Endothelial cell of umbilical vein (primary cell): Measurements from ENCODE around the gene AP3S1. TPM values are rescaled to one million over a fixed set of nuclear protein-coding genes. Genes with fewer than 3 reads are reported as not detected.

Source experiments
- BruUV-seq: library from RNA; stranded (reverse); fragments of 400-500 nt; replicated peaks from 2 replicates; lab custom pipeline; 2021; lab: Mats Ljungman, UMichigan
- CTCF ChIA-PET: fragments of 300-600, 350-600 bp; sonication (Branson Sonifier 250); formaldehyde crosslinking; loops from one replicate; lab custom pipeline; 2021; ENCODE audit warnings: antibody characterized with exemption, inconsistent platforms; lab: Charles Lee
- POLR2A ChIA-PET: fragments of 300-600, 350-600 bp; sonication (Branson Sonifier 250); formaldehyde crosslinking; loops from one replicate; lab custom pipeline; 2021; ENCODE audit warnings: antibody characterized with exemption, inconsistent platforms; lab: Charles Lee
- DNase-seq: peaks from one replicate; pipeline ENCODE4 v3.0.0-alpha.2; 2011; ENCODE audit warnings: low read depth, low spot score
- FAIRE-seq: peaks from 2 replicates; lab custom pipeline; 2011; peaks lifted over from hg19 to GRCh38; lab: Jason Lieb, UNC
- H2AFZ ChIP-seq: 2 replicates; pipeline ENCODE4 v1.6.0; 2012; ENCODE audit warnings: low read depth, low read length, control low read depth, inconsistent platforms
- H3K27ac ChIP-seq: 2 replicates; pipeline ENCODE4 v1.5.1; 2011; ENCODE audit warnings: low read depth, mild to moderate bottlenecking, control low read depth, low read length, moderate library complexity; ENCODE audit not compliant: insufficient read depth
- H3K27me3 ChIP-seq, 2 experiments: 2 replicates each; pipeline versions ENCODE4 v1.6.0 to v1.6.1; 2011; ENCODE audit warnings: low read length in 2 of 2, mixed read lengths in 1 of 2; ENCODE audit not compliant: control insufficient read depth in 2 of 2, insufficient read depth in 2 of 2
- H3K36me3 ChIP-seq, 2 experiments: 2 replicates in 1 of 2; 3 replicates in 1 of 2; pipeline ENCODE4 v1.5.1; 2011; ENCODE audit warnings: low read length in 2 of 2, mild to moderate bottlenecking in 1 of 2, moderate library complexity in 1 of 2; ENCODE audit not compliant: control insufficient read depth in 2 of 2, insufficient read depth in 2 of 2; ENCODE audit errors: extremely low read depth in 1 of 2
- H3K4me1 ChIP-seq: 3 replicates; pipeline ENCODE4 v1.5.1; 2011; ENCODE audit warnings: mild to moderate bottlenecking, low read length; ENCODE audit not compliant: control insufficient read depth, insufficient read depth; ENCODE audit errors: extremely low read depth
- H3K4me2 ChIP-seq: 2 replicates; pipeline ENCODE4 v1.6.1; 2011; ENCODE audit warnings: low read length, control low read depth, mixed read lengths; ENCODE audit not compliant: insufficient read depth
- H3K4me3 ChIP-seq, 3 experiments: fragments of 200-600 bp in 1 of 3; sonication (generic), shearing (Covaris generic) in 1 of 3; replicated peaks in 1 of 3; 2 replicates each; pipeline ENCODE4 v1.5.1; 2011 to 2016; ENCODE audit warnings: control low read depth in 3 of 3, low read length in 3 of 3, mild to moderate bottlenecking in 2 of 3, inconsistent platforms in 1 of 3, low read depth in 1 of 3, moderate library complexity in 1 of 3; ENCODE audit not compliant: insufficient read depth in 1 of 3
- H3K79me2 ChIP-seq: 2 replicates; pipeline ENCODE4 v1.6.0; 2012; ENCODE audit warnings: low read length, inconsistent platforms; ENCODE audit not compliant: control insufficient read depth, insufficient read depth
- H3K9ac ChIP-seq: replicated peaks from 2 replicates; pipeline ENCODE3; 2011; ENCODE audit warnings: low read length, control low read depth; ENCODE audit not compliant: insufficient read depth; ENCODE audit errors: extremely low read depth
- H3K9me1 ChIP-seq: replicated peaks from 3 replicates; pipeline ENCODE4 v1.6.0; 2011; ENCODE audit warnings: mild to moderate bottlenecking, low read length; ENCODE audit not compliant: control insufficient read depth, insufficient read depth; ENCODE audit errors: extremely low read depth
- H3K9me3 ChIP-seq: replicated peaks from 2 replicates; pipeline ENCODE4 v1.5.1; 2012; ENCODE audit warnings: low read length, inconsistent platforms; ENCODE audit not compliant: control insufficient read depth, insufficient read depth
- H4K20me1 ChIP-seq: replicated peaks from 2 replicates; pipeline ENCODE3; 2011; ENCODE audit warnings: mild to moderate bottlenecking, low read length; ENCODE audit not compliant: control insufficient read depth, insufficient read depth; ENCODE audit errors: extremely low read depth
- CTCF ChIP-seq, 2 donors: IDR thresholded peaks; 1 replicate in 1 of 2; 2 replicates in 1 of 2; pipeline ENCODE4 v1.5.1; 2011; ENCODE audit warnings: low read length in 2 of 2, mild to moderate bottlenecking in 2 of 2, moderate library complexity in 2 of 2, control low read depth in 1 of 2, inconsistent platforms in 1 of 2, low read depth in 1 of 2; ENCODE audit not compliant: insufficient read depth in 1 of 2; ENCODE audit errors: extremely low read depth in 1 of 2
- EZH2 ChIP-seq: IDR thresholded peaks from 2 replicates; pipeline ENCODE4 v1.6.1; 2012; ENCODE audit warnings: borderline replicate concordance, low read depth, mild to moderate bottlenecking, moderate library complexity, low read length, inconsistent platforms; ENCODE audit not compliant: severe bottlenecking
- FOS ChIP-seq: IDR thresholded peaks from 2 replicates; pipeline ENCODE4 v1.6.1; 2011; ENCODE audit warnings: mild to moderate bottlenecking, low read length, moderate library complexity, borderline replicate concordance; ENCODE audit not compliant: insufficient read depth
- GATA2 ChIP-seq: IDR thresholded peaks from 2 replicates; pipeline ENCODE4 v1.7.0; 2011; ENCODE audit warnings: low read depth, mild to moderate bottlenecking, moderate library complexity, mixed read lengths, low read length; ENCODE audit not compliant: insufficient read length, insufficient read depth
- MAX ChIP-seq: IDR thresholded peaks from 2 replicates; pipeline ENCODE4 v1.6.1; 2011; ENCODE audit not compliant: insufficient read depth, insufficient read length
- MYC ChIP-seq: IDR thresholded peaks from one replicate; pipeline ENCODE4 v1.6.1; 2011; ENCODE audit warnings: mild to moderate bottlenecking, low read depth, low read length
- POLR2A ChIP-seq: IDR thresholded peaks from 2 replicates; pipeline ENCODE4 v1.6.1; 2012; ENCODE audit warnings: low read depth, mild to moderate bottlenecking, control low read depth, low read length
- dilution Hi-C: fragments of 300-500 bp; cut with MboI; formaldehyde crosslinking; loops from one replicate; pipeline ENCODE4 v1.15.0; 2019; ENCODE audit warnings: low sequenced_read_pairs; ENCODE audit not compliant: extremely low pct_ligation_motif_present
- intact Hi-C: fragments of 100-400 bp; cut with micrococcal nuclease; formaldehyde crosslinking; loops from one replicate; pipeline ENCODE4 v1.10.0; 2022
- polyA plus RNA-seq, 4 experiments: library from polyadenylated mRNA; depleted of rRNA in 3 of 4; stranded (reverse) in 3 of 4; unstranded in 1 of 4; fragments of >200 nt; gene quantifications; 2 replicates each; pipeline versions ENCODE4 v1.2.1 to v1.2.3, GENCODE V29; 2011 to 2012; ENCODE audit warnings: missing spikeins in 1 of 4
- total RNA-seq: library from RNA; stranded (reverse); gene quantifications from 2 replicates; pipeline ENCODE4 v1.2.3, GENCODE V29; 2021

AP3S1 gene
- total and polyA plus RNA-seq, 2 donors (not counting 3 experiments of a cell fraction or from before 2014, with no cell fraction given), result 26.5 to 85.7 TPM

- intact Hi-C loops, result no loop called here
- no peak for DNase-seq
- no peak overlapping the region for H3K4me3 ChIP-seq
- no peaks in the 10 kb centered on the region for H3K79me2 ChIP-seq
- TF ChIP-seq MAX (no peak), POLR2A (no peak), FOS (no peak), EZH2 (no peak), MYC (no peak), GATA2 (no peak), CTCF (IDR thresholded peaks at IDR 0.05; ENCODE audit: extremely low read depth in 1 of 2, insufficient read depth in 1 of 2, low read depth in 1 of 2, low read length in 2 of 2) (no peak)
- H3K9me1 ChIP-seq, result no peaks in the 10 kb centered on the region
- no peaks in the 10 kb centered on the region for H3K36me3 ChIP-seq
- H2AFZ ChIP-seq, result no peak overlapping the region
- dilution Hi-C loops, result no loop called here
- POLR2A ChIA-PET, result no interaction called here
- no TSS peak for BruUV-seq
- H4K20me1 ChIP-seq, result no peaks in the 10 kb centered on the region
- no peaks in the 10 kb centered on the region for H3K9me3 ChIP-seq
- no peaks in the 10 kb centered on the region for H3K4me1 ChIP-seq
- CTCF ChIA-PET, result interaction anchor here (1.9 kb wide), 1 partner anchor 175 kb away, joined by 6 read pairs; no protein-coding TSS in a partner anchor
- FAIRE-seq, result no peak
- no peak overlapping the region for H3K9ac ChIP-seq
- H3K27ac ChIP-seq, result no peak overlapping the region
- H3K4me2 ChIP-seq, result no peak overlapping the region
- no peaks in the 10 kb centered on the region for H3K27me3 ChIP-seq
Observed at GRCh38 chr5:115894342-115894741, 52.6 kb downstream of the AP3S1 start.
